ENCODE measurements around the gene PLEK. TPM values are rescaled to one million over a fixed set of nuclear protein-coding genes. Genes with fewer than 3 reads are reported as not detected.
A peak's percentile ranks its signal among the peaks of the same experiment; 100 is the strongest.

PLEK gene
- polyA plus RNA-seq, 1 donor from 2014 or later = 0.07 TPM

DNA sequence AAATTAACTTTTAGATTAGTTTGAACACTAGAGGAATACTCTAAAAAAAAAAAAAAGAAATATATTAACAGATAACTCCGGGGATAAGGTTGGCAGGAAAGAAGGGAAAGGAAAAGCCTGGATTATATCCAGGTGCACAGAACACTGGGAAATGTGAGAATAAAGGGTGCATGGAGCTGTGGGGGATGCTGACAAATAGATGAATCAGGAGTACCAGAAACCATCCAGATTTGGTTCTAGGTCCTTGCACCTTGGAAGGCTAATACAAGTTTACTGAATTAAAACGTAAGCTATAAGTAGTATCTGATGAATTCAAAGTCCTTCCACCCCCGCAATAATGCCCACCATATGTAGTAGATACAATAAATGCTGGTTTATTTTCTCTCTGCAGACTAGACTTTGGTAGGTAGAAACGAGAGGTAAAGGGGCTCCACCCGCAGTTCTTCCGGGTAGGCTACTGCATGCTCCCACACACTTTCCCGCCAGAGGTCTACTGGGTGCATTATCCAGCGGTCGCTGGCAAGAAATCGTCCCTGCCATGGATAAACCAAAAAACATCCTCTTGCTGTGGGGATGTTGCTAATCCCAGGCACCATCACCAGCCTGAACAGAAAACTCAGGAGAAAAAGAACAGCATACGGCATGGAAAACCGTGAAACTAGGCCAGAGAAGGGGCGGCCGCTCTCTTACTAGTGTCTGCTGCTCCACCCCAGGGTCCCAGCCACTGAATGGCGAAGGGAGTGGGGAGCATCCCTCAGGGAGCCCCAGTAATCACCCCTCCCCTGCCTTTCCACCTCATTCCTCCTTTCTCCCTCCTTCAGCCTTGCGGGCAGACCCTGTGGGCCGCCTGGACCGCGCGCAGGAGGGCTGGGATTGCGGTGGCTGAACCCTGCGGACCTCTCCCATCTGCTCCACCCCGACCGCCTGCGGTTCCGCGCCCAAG is 46.8 kb upstream of the PLEK start:
- Histone ChIP-seq H3K9me3 (ENCODE audit: low read length) (no peaks in the 10 kb centered on the region), H3K4me2 (ENCODE audit: low read length) (peak overlapping the region; percentile 42), H3K9ac (ENCODE audit: low read length) (peak overlapping the region; percentile 68), H3K27ac (ENCODE audit: low read length) (peak overlapping the region; percentile 66), H3K36me3 (ENCODE audit: insufficient read depth, low read length) (no peaks in the 10 kb centered on the region), H2AFZ (ENCODE audit: low read depth, low read length) (peak overlapping the region; percentile 51), H3K9me2 (ENCODE audit: insufficient read depth, low read length) (no peaks in the 10 kb centered on the region), H3K27me3 (ENCODE audit: insufficient read depth, low read depth, low read length) (peaks cover 34% of the 10 kb centered on the region), H3K79me2 (replicated peaks; ENCODE audit: insufficient read depth, low read length) (no peaks in the 10 kb centered on the region), H3F3A (ENCODE audit: insufficient read depth, low read length, poor library complexity, severe bottlenecking) (no peaks in the 10 kb centered on the region), H4K20me1 (ENCODE audit: insufficient read depth) (no peaks in the 10 kb centered on the region), H3K4me3 (ENCODE audit: low read length) (peak overlapping the region; percentile 73)
- no peak for TF ChIP-seq POLR2AphosphoS5 (IDR thresholded peaks at IDR 0.05)
- no peak for TF ChIP-seq RAD21 (conservative IDR thresholded peaks at IDR 0.05)
- TF ChIP-seq SMC3 (conservative IDR thresholded peaks at IDR 0.05; ENCODE audit: poor library complexity) = no peak
- TF ChIP-seq TAF1 (IDR thresholded peaks at IDR 0.05; ENCODE audit: low read depth) = no peak
- TF ChIP-seq REST (IDR thresholded peaks at IDR 0.05; ENCODE audit: borderline replicate concordance) = no peak

DNA sequence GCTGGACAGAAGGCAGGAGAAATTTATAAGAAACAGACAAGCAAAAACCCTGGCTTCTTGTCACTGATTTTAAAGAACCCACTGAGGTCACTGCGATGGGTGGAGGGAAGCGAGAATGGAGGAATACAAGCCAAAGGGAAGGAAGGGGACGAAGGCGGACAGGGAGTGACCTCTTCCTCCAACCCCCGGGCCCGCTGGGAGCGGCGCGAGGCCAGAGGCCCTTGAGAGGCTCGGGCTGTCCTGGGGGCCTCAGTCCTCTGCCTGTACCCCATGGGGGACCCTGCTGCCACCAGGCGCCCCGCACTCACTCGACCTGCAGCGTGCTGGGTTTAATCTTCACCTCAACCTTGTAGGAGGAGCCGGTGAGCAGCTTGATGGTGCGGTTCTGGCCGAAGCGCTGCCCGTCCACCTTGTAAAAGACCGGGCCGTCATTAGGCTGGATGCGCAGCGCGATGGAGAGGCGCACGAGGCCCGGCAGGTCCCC is 46.1 kb upstream of the PLEK start:
- peak overlapping the region; percentile 51 for H2AFZ ChIP-seq (ENCODE audit: low read depth, low read length)
- no peaks in the 10 kb centered on the region for H3K79me2 ChIP-seq (replicated peaks; ENCODE audit: insufficient read depth, low read length)

More for the DNA sequence above, 46.1 kb upstream of the PLEK start:
- peak; percentile 23 for TF ChIP-seq MXI1 (conservative IDR thresholded peaks at IDR 0.05; ENCODE audit: poor library complexity, severe bottlenecking)
- no peak for TF ChIP-seq RAD21 (conservative IDR thresholded peaks at IDR 0.05)
- peak; percentile 52 for TF ChIP-seq REST (IDR thresholded peaks at IDR 0.05; ENCODE audit: borderline replicate concordance)
- peak; percentile 2 for TF ChIP-seq SMC3 (conservative IDR thresholded peaks at IDR 0.05; ENCODE audit: poor library complexity)
- TF ChIP-seq TAF1 (IDR thresholded peaks at IDR 0.05; ENCODE audit: low read depth) = no peak
- no peak for TF ChIP-seq EP300 (conservative IDR thresholded peaks at IDR 0.05; ENCODE audit: poor library complexity, severe bottlenecking)
- TF ChIP-seq EZH2 (IDR thresholded peaks at IDR 0.05; ENCODE audit: borderline replicate concordance, insufficient read depth, low read length, poor library complexity, severe bottlenecking) = no peak
- peak; percentile 18 for TF ChIP-seq POLR2AphosphoS5 (IDR thresholded peaks at IDR 0.05)
- TF ChIP-seq, protein P1, sequence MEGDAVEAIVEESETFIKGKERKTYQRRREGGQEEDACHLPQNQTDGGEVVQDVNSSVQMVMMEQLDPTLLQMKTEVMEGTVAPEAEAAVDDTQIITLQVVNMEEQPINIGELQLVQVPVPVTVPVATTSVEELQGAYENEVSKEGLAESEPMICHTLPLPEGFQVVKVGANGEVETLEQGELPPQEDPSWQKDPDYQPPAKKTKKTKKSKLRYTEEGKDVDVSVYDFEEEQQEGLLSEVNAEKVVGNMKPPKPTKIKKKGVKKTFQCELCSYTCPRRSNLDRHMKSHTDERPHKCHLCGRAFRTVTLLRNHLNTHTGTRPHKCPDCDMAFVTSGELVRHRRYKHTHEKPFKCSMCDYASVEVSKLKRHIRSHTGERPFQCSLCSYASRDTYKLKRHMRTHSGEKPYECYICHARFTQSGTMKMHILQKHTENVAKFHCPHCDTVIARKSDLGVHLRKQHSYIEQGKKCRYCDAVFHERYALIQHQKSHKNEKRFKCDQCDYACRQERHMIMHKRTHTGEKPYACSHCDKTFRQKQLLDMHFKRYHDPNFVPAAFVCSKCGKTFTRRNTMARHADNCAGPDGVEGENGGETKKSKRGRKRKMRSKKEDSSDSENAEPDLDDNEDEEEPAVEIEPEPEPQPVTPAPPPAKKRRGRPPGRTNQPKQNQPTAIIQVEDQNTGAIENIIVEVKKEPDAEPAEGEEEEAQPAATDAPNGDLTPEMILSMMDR (IDR thresholded peaks at IDR 0.05; ENCODE audit: poor library complexity, severe bottlenecking) = no peak
- Histone ChIP-seq H3K9me2 (ENCODE audit: insufficient read depth, low read length) (no peaks in the 10 kb centered on the region), H3K27ac (ENCODE audit: low read length) (peak overlapping the region; percentile 66), H3K36me3 (ENCODE audit: insufficient read depth, low read length) (no peaks in the 10 kb centered on the region), H3K27me3 (ENCODE audit: insufficient read depth, low read depth, low read length) (peaks cover 34% of the 10 kb centered on the region), H3K9me3 (ENCODE audit: low read length) (no peaks in the 10 kb centered on the region), H3F3A (ENCODE audit: insufficient read depth, low read length, poor library complexity, severe bottlenecking) (no peaks in the 10 kb centered on the region), H3K4me2 (ENCODE audit: low read length) (peak overlapping the region; percentile 42), H3K9ac (ENCODE audit: low read length) (peak overlapping the region; percentile 68), H3K4me3 (ENCODE audit: low read length) (peak overlapping the region; percentile 73), H4K20me1 (ENCODE audit: insufficient read depth) (no peaks in the 10 kb centered on the region)
